Astrocyte (in vitro differentiated cells and primary cell): ENCODE data around the gene WNT11. TPM values are rescaled to one million over a fixed set of nuclear protein-coding genes. Genes with fewer than 3 reads are reported as not detected.

ENCODE experiments used
- DNase-seq: peaks from one replicate; pipeline ENCODE4 v3.0.0-alpha.2; 2010; ENCODE audit warnings: low read depth
- FAIRE-seq: peaks from 2 replicates; lab custom pipeline; 2011; peaks lifted over from hg19 to GRCh38; lab: Jason Lieb, UNC
- H2AFZ ChIP-seq: 2 replicates; pipeline ENCODE4 v1.6.0; 2012; ENCODE audit warnings: low read depth, low read length, inconsistent platforms
- H3K27ac ChIP-seq: 2 replicates; pipeline ENCODE4 v1.5.1; 2011; ENCODE audit warnings: low read depth, low read length, inconsistent platforms
- H3K27me3 ChIP-seq: 2 replicates; pipeline ENCODE4 v1.6.0; 2011; ENCODE audit warnings: low read length, inconsistent platforms; ENCODE audit not compliant: insufficient read depth
- H3K36me3 ChIP-seq: 2 replicates; pipeline ENCODE4 v1.5.1; 2011; ENCODE audit warnings: low read length, inconsistent platforms; ENCODE audit not compliant: insufficient read depth
- H3K4me1 ChIP-seq: 2 replicates; pipeline ENCODE4 v1.5.1; 2011; ENCODE audit warnings: low read length, inconsistent platforms; ENCODE audit not compliant: insufficient read depth
- H3K4me2 ChIP-seq: 2 replicates; pipeline ENCODE4 v1.6.0; 2012; ENCODE audit warnings: low read length, inconsistent platforms
- H3K4me3 ChIP-seq: 2 replicates; pipeline ENCODE4 v1.5.1; 2011; ENCODE audit warnings: low read depth, mild to moderate bottlenecking, low read length, inconsistent platforms; ENCODE audit not compliant: insufficient read depth
- H3K79me2 ChIP-seq: 2 replicates; pipeline ENCODE4 v1.6.0; 2012; ENCODE audit warnings: mild to moderate bottlenecking, low read length, inconsistent platforms; ENCODE audit not compliant: insufficient read depth
- H3K9ac ChIP-seq: 2 replicates; pipeline ENCODE4 v1.6.0; 2012; ENCODE audit warnings: mild to moderate bottlenecking, low read length, inconsistent platforms
- H3K9me3 ChIP-seq: 2 replicates; pipeline ENCODE4 v1.5.1; 2012; ENCODE audit warnings: low read depth, mild to moderate bottlenecking, low read length, inconsistent platforms; ENCODE audit not compliant: insufficient read depth
- H4K20me1 ChIP-seq: 2 replicates; pipeline ENCODE4 v1.6.0; 2012; ENCODE audit warnings: low read length, inconsistent platforms; ENCODE audit not compliant: insufficient read depth
- H3K27ac Mint-ChIP-seq: one replicate; pipeline ENCODE4 v1.8.0; 2021; ENCODE audit warnings: mild to moderate bottlenecking, mixed read lengths; ENCODE audit not compliant: unreplicated experiment
- H3K27me3 Mint-ChIP-seq: one replicate; pipeline ENCODE4 v1.8.0; 2021; ENCODE audit warnings: low read depth, mixed read lengths; ENCODE audit not compliant: unreplicated experiment
- H3K36me3 Mint-ChIP-seq: one replicate; pipeline ENCODE4 v1.8.0; 2021; ENCODE audit warnings: low read depth, mixed read lengths; ENCODE audit not compliant: unreplicated experiment
- H3K4me1 Mint-ChIP-seq: one replicate; pipeline ENCODE4 v1.8.0; 2021; ENCODE audit warnings: low read depth, mixed read lengths; ENCODE audit not compliant: unreplicated experiment
- H3K4me3 Mint-ChIP-seq: one replicate; pipeline ENCODE4 v1.8.0; 2021; ENCODE audit warnings: mild to moderate bottlenecking, moderate library complexity, mixed read lengths; ENCODE audit not compliant: unreplicated experiment
- H3K9me3 Mint-ChIP-seq: one replicate; pipeline ENCODE4 v1.8.0; 2021; ENCODE audit warnings: mild to moderate bottlenecking, mixed read lengths; ENCODE audit not compliant: unreplicated experiment
- EZH2 ChIP-seq: IDR thresholded peaks from 2 replicates; pipeline ENCODE4 v1.6.1; 2012; ENCODE audit warnings: mild to moderate bottlenecking, low read length, inconsistent platforms; ENCODE audit not compliant: insufficient read depth
- total RNA-seq: library from RNA; stranded (reverse); gene quantifications from 2 replicates; pipeline ENCODE4 v1.2.1, GENCODE V29; 2021
- TF ChIP-seq, protein P1 (sequence below): IDR thresholded peaks from 2 replicates; pipeline ENCODE4 v1.5.1; 2011; ENCODE audit warnings: low read depth, mild to moderate bottlenecking, inconsistent platforms, low read length, moderate library complexity; ENCODE audit not compliant: insufficient read depth

The WNT11 gene
- total RNA-seq, 1 donor from 2014 or later, result 1.3 TPM

- H3K4me1 ChIP-seq, result peaks cover 7% of the 10 kb centered on the region
- H3K27ac Mint-ChIP-seq, result peak overlapping the region; percentile 85
- peak overlapping the region; percentile 63 for H3K9ac ChIP-seq
- H2AFZ ChIP-seq, result peak overlapping the region; percentile 45
- no peak for DNase-seq
- H3K79me2 ChIP-seq, result no peaks in the 10 kb centered on the region
- peaks cover 2% of the 10 kb centered on the region for H3K9me3 Mint-ChIP-seq
- TF ChIP-seq, protein P1, sequence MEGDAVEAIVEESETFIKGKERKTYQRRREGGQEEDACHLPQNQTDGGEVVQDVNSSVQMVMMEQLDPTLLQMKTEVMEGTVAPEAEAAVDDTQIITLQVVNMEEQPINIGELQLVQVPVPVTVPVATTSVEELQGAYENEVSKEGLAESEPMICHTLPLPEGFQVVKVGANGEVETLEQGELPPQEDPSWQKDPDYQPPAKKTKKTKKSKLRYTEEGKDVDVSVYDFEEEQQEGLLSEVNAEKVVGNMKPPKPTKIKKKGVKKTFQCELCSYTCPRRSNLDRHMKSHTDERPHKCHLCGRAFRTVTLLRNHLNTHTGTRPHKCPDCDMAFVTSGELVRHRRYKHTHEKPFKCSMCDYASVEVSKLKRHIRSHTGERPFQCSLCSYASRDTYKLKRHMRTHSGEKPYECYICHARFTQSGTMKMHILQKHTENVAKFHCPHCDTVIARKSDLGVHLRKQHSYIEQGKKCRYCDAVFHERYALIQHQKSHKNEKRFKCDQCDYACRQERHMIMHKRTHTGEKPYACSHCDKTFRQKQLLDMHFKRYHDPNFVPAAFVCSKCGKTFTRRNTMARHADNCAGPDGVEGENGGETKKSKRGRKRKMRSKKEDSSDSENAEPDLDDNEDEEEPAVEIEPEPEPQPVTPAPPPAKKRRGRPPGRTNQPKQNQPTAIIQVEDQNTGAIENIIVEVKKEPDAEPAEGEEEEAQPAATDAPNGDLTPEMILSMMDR, result no peak
- TF ChIP-seq EZH2, result no peak
- H3K4me3 Mint-ChIP-seq, result peak overlapping the region; percentile 54
- no peaks in the 10 kb centered on the region for H3K36me3 ChIP-seq
- H3K4me2 ChIP-seq, result peak overlapping the region; percentile 88
- H3K27ac ChIP-seq, result no peak overlapping the region
- peaks cover 12% of the 10 kb centered on the region for H3K4me1 Mint-ChIP-seq
- no peaks in the 10 kb centered on the region for H3K9me3 ChIP-seq
- no peaks in the 10 kb centered on the region for H4K20me1 ChIP-seq
- H3K27me3 ChIP-seq, result no peaks in the 10 kb centered on the region
- peak overlapping the region; percentile 49 for H3K4me3 ChIP-seq
- FAIRE-seq, result no peak
- peaks cover 2% of the 10 kb centered on the region for H3K36me3 Mint-ChIP-seq
- peaks cover 27% of the 10 kb centered on the region for H3K27me3 Mint-ChIP-seq
Measured at GRCh38 chr11:76152741-76153570, 53.3 kb downstream of the WNT11 start.

DNA sequence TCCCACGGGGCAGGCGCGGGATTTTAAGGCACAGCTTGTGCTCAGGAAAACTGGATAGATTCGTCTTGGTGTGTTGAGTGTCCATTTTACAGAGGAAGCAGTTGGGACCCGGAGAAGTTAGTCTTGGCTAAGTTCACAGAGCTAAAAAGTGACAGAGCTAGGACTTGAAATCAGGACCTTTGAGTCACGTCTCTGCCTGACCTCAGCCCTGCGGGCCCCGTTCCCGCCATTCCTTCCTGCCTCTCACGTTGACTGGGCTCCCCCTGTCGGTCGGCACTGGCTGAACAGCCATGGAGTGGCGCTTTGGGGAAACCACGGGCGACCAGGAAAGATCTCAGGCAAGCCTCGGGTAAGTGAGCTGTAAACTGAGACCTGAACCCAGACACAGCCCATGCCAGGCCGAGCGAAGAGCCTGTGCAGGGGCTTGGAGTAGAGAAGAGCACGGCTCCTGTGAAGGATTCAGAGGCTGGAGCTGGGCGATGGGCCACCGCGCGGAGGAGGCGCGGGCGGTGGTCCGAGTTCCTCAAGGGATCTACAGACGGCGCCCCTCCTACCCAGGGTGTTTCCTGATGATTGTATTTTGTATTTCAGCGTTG lies 54.1 kb downstream of the WNT11 start:
- H4K20me1 ChIP-seq, result no peaks in the 10 kb centered on the region
- Mint-ChIP-seq H3K27me3 (peaks cover 20% of the 10 kb centered on the region), H3K36me3 (peaks cover 2% of the 10 kb centered on the region), H3K9me3 (peaks cover 2% of the 10 kb centered on the region), H3K4me1 (peaks cover 12% of the 10 kb centered on the region), H3K27ac (no peak overlapping the region), H3K4me3 (no peak overlapping the region)
- H2AFZ ChIP-seq, result peak overlapping the region; percentile 78
- TF ChIP-seq, protein P1, result peak; percentile 89
- TF ChIP-seq EZH2, result no peak
- no peaks in the 10 kb centered on the region for H3K36me3 ChIP-seq
- H3K9me3 ChIP-seq, result no peaks in the 10 kb centered on the region
- H3K4me1 ChIP-seq, result peaks cover 7% of the 10 kb centered on the region
- no peaks in the 10 kb centered on the region for H3K27me3 ChIP-seq
- no peak overlapping the region for H3K27ac ChIP-seq
- H3K9ac ChIP-seq, result peak overlapping the region; percentile 63
- FAIRE-seq (no peak), DNase-seq (peak; percentile 52)
- H3K4me3 ChIP-seq, result peak overlapping the region; percentile 49
- no peaks in the 10 kb centered on the region for H3K79me2 ChIP-seq
- peak overlapping the region; percentile 88 for H3K4me2 ChIP-seq
